HEK293 (cell line): ENCODE measurements around the gene ZNF70.

Experiments
- CTCF ChIA-PET: fragments of 350-600 bp; formaldehyde crosslinking; extraction: SDS; loops from one replicate; lab custom pipeline; 2021; ENCODE audit warnings: antibody characterized with exemption; lab: Yijun Ruan, JAX
- POLR2A ChIA-PET: fragments of 300-600 bp; formaldehyde crosslinking; extraction: SDS; loops from one replicate; lab custom pipeline; 2020; ENCODE audit warnings: antibody characterized with exemption, inconsistent platforms; lab: Yijun Ruan, JAX
- H3K27ac ChIP-seq: fragments of 200-500 bp; sonication (Bioruptor generic); 2 replicates; pipeline ENCODE4 v1.5.1; 2014; ENCODE audit warnings: low read depth, low read length, control low read depth, inconsistent platforms; ENCODE audit errors: extremely low read depth
- H3K36me3 ChIP-seq, 2 experiments: fragments of 200-500 bp in 1 of 2; sonication (Bioruptor generic) in 1 of 2; 1 replicate in 1 of 2; 2 replicates in 1 of 2; pipeline ENCODE4 v1.5.1; 2014 to 2017; ENCODE audit warnings: inconsistent platforms in 2 of 2, low read length in 2 of 2; ENCODE audit not compliant: control insufficient read depth in 2 of 2, insufficient read depth in 1 of 2
- H3K4me1 ChIP-seq: fragments of 200-500 bp; sonication (Bioruptor generic); 2 replicates; pipeline ENCODE4 v1.5.1; 2014; ENCODE audit warnings: mild to moderate bottlenecking, low read length, inconsistent platforms; ENCODE audit not compliant: control insufficient read depth, insufficient read depth
- H3K4me3 ChIP-seq: 2 replicates; pipeline ENCODE4 v1.5.1; 2011; ENCODE audit warnings: low read depth, mild to moderate bottlenecking, control low read depth, low read length, moderate library complexity
- H3K9me3 ChIP-seq: fragments of 200-500 bp; sonication (Bioruptor generic); 2 replicates; pipeline ENCODE4 v1.5.1; 2014; ENCODE audit warnings: low read depth, low read length, inconsistent platforms; ENCODE audit not compliant: control insufficient read depth, insufficient read depth
- FEZF1 ChIP-seq: fragments of 450-650 bp; formaldehyde crosslinking; IDR thresholded peaks from 2 replicates; pipeline ENCODE4 v1.5.1; 2016; ENCODE audit warnings: missing biosample characterization, missing genetic modification characterization
- HOXC10 ChIP-seq: sonication (generic); formaldehyde crosslinking; IDR thresholded peaks from 2 replicates; pipeline ENCODE4 v1.8.1; 2023; ENCODE audit warnings: mild to moderate bottlenecking, missing genetic modification reagents
- REPIN1 ChIP-seq: fragments of 450-650 bp; formaldehyde crosslinking; IDR thresholded peaks from 2 replicates; pipeline ENCODE4 v1.5.1; 2017; ENCODE audit warnings: missing biosample characterization, missing genetic modification characterization, low read depth
- SETDB1 ChIP-seq: IDR thresholded peaks from one replicate; pipeline ENCODE4 v1.6.1; 2017; ENCODE audit warnings: mild to moderate bottlenecking, low read length, moderate library complexity, mixed read lengths; ENCODE audit not compliant: insufficient read length
- ZBTB17 ChIP-seq: fragments of 450-650 bp; formaldehyde crosslinking; IDR thresholded peaks from 2 replicates; pipeline ENCODE4 v1.5.1; 2016; ENCODE audit warnings: missing biosample characterization, missing genetic modification characterization
- ZBTB48 ChIP-seq: fragments of 450-650 bp; formaldehyde crosslinking; IDR thresholded peaks from 2 replicates; pipeline ENCODE4 v1.5.1; 2016; ENCODE audit warnings: missing biosample characterization, missing genetic modification characterization
- ZFHX2 ChIP-seq: fragments of 450-650 bp; formaldehyde crosslinking; conservative IDR thresholded peaks from 2 replicates; pipeline ENCODE4 v1.5.1; 2016; ENCODE audit warnings: missing biosample characterization, missing genetic modification characterization
- ZFP3 ChIP-seq: fragments of 450-650 bp; formaldehyde crosslinking; IDR thresholded peaks from 2 replicates; pipeline ENCODE4 v1.5.1; 2016; ENCODE audit warnings: low read depth, missing biosample characterization, missing genetic modification characterization
- ZFP41 ChIP-seq: fragments of 450-650 bp; formaldehyde crosslinking; IDR thresholded peaks from 2 replicates; pipeline ENCODE4 v1.5.1; 2016; ENCODE audit warnings: missing biosample characterization, missing genetic modification characterization, borderline replicate concordance
- ZFP69B ChIP-seq: fragments of 450-650 bp; formaldehyde crosslinking; IDR thresholded peaks from 2 replicates; pipeline ENCODE4 v1.5.1; 2016; ENCODE audit warnings: missing biosample characterization, missing genetic modification characterization
- ZNF114 ChIP-seq: fragments of 450-650 bp; formaldehyde crosslinking; IDR thresholded peaks from 2 replicates; pipeline ENCODE4 v1.5.0; 2017; ENCODE audit warnings: missing biosample characterization, missing genetic modification characterization
- ZNF157 ChIP-seq: fragments of 450-650 bp; formaldehyde crosslinking; IDR thresholded peaks from 2 replicates; pipeline ENCODE4 v1.5.1; 2016; ENCODE audit warnings: missing biosample characterization, missing genetic modification characterization
- ZNF175 ChIP-seq: fragments of 450-650 bp; formaldehyde crosslinking; IDR thresholded peaks from 2 replicates; pipeline ENCODE4 v1.5.1; 2016; ENCODE audit warnings: missing biosample characterization, missing genetic modification characterization
- ZNF2 ChIP-seq: fragments of 450-650 bp; formaldehyde crosslinking; IDR thresholded peaks from 2 replicates; pipeline ENCODE4 v1.5.1; 2016; ENCODE audit warnings: missing biosample characterization, missing genetic modification characterization
- ZNF223 ChIP-seq: fragments of 450-650 bp; formaldehyde crosslinking; IDR thresholded peaks from 2 replicates; pipeline ENCODE4 v1.5.1; 2016; ENCODE audit warnings: missing biosample characterization, missing genetic modification characterization
- ZNF501 ChIP-seq: fragments of 450-650 bp; formaldehyde crosslinking; IDR thresholded peaks from 2 replicates; pipeline ENCODE4 v1.5.1; 2016; ENCODE audit warnings: missing biosample characterization, missing genetic modification characterization
- ZNF529 ChIP-seq: fragments of 450-650 bp; formaldehyde crosslinking; IDR thresholded peaks from 2 replicates; pipeline ENCODE4 v1.5.1; 2017; ENCODE audit warnings: missing genetic modification characterization, missing biosample characterization; ENCODE audit not compliant: insufficient replicate concordance
- ZNF558 ChIP-seq: fragments of 450-650 bp; formaldehyde crosslinking; IDR thresholded peaks from 2 replicates; pipeline ENCODE4 v1.5.1; 2016; ENCODE audit warnings: missing biosample characterization, missing genetic modification characterization
- TF ChIP-seq, protein P1 (sequence below): fragments of 450-650 bp; formaldehyde crosslinking; IDR thresholded peaks from 2 replicates; pipeline ENCODE4 v1.5.1; 2016; ENCODE audit warnings: missing biosample characterization, missing genetic modification characterization
- TF ChIP-seq, protein P2 (sequence below): fragments of 450-650 bp; IDR thresholded peaks from 2 replicates; pipeline ENCODE4 v1.5.1; 2018; ENCODE audit warnings: missing biosample characterization, mild to moderate bottlenecking, missing genetic modification characterization
- TF ChIP-seq, protein P3 (sequence below): fragments of 450-650 bp; formaldehyde crosslinking; IDR thresholded peaks from 2 replicates; pipeline ENCODE4 v1.5.1; 2016; ENCODE audit warnings: missing biosample characterization, missing genetic modification characterization
- TF ChIP-seq, protein P4 (sequence below): fragments of 450-650 bp; formaldehyde crosslinking; IDR thresholded peaks from 2 replicates; pipeline ENCODE4 v1.5.1; 2016; ENCODE audit warnings: missing biosample characterization, missing genetic modification characterization
- TF ChIP-seq, protein P5 (sequence below): fragments of 450-650 bp; formaldehyde crosslinking; IDR thresholded peaks from 2 replicates; pipeline ENCODE4 v1.5.1; 2017; ENCODE audit warnings: missing biosample characterization, missing genetic modification characterization
- TF ChIP-seq, protein P6 (sequence below): fragments of 450-650 bp; formaldehyde crosslinking; IDR thresholded peaks from 2 replicates; pipeline ENCODE4 v1.5.1; 2016; ENCODE audit warnings: missing biosample characterization, missing genetic modification characterization

ZNF70 gene

DNA sequence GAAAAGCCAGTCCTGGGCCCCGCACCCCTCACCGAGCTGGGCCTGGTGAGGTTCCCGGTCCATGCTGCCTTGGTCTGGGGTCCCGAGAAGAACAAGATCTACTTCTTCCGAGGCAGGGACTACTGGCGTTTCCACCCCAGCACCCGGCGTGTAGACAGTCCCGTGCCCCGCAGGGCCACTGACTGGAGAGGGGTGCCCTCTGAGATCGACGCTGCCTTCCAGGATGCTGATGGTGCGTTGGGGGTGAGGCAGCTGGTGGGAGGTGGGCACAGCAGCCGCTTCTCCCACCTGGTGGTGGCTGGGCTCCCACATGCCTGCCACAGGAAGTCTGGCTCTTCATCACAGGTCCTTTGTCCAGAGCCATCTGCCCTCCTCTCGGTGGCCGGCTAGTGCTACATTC lies 31.3 kb upstream of the ZNF70 start:
- Histone ChIP-seq H3K9me3 (no peaks in the 10 kb centered on the region), H3K27ac (no peak overlapping the region), H3K4me3 (no peak overlapping the region), H3K4me1 (no peaks in the 10 kb centered on the region; the same call in 1 of the 2 replicates), H3K36me3 (no peaks in the 10 kb centered on the region)
- ChIA-PET POLR2A (no interaction called here), CTCF (no interaction called here)
- TF ChIP-seq ZNF529 = no peak
- no peak for TF ChIP-seq ZNF558
- TF ChIP-seq ZNF223 (tag by site-specific recombination) = no peak
- TF ChIP-seq ZNF114 (tag by site-specific recombination) = no peak
- TF ChIP-seq HOXC10 (CRISPR knock-in tag) = no peak
- TF ChIP-seq, protein P1, sequence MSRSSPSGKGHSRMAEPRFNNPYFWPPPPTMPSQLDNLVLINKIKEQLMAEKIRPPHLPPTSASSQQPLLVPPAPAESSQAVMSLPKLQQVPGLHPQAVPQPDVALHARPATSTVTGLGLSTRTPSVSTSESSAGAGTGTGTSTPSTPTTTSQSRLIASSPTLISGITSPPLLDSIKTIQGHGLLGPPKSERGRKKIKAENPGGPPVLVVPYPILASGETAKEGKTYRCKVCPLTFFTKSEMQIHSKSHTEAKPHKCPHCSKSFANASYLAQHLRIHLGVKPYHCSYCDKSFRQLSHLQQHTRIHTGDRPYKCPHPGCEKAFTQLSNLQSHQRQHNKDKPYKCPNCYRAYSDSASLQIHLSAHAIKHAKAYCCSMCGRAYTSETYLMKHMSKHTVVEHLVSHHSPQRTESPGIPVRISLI (tag by site-specific recombination) = no peak
- no peak for TF ChIP-seq ZFP41 (tag by site-specific recombination)
- no peak for TF ChIP-seq ZFP3 (tag by site-specific recombination)
- no peak for TF ChIP-seq ZNF501 (tag by site-specific recombination)
- TF ChIP-seq, protein P2, sequence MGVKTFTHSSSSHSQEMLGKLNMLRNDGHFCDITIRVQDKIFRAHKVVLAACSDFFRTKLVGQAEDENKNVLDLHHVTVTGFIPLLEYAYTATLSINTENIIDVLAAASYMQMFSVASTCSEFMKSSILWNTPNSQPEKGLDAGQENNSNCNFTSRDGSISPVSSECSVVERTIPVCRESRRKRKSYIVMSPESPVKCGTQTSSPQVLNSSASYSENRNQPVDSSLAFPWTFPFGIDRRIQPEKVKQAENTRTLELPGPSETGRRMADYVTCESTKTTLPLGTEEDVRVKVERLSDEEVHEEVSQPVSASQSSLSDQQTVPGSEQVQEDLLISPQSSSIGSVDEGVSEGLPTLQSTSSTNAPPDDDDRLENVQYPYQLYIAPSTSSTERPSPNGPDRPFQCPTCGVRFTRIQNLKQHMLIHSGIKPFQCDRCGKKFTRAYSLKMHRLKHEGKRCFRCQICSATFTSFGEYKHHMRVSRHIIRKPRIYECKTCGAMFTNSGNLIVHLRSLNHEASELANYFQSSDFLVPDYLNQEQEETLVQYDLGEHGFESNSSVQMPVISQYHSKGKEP (tag by site-specific recombination) = no peak
- TF ChIP-seq ZNF2 (tag by site-specific recombination) = no peak
- no peak for TF ChIP-seq ZNF175 (tag by site-specific recombination)
- TF ChIP-seq, protein P3, sequence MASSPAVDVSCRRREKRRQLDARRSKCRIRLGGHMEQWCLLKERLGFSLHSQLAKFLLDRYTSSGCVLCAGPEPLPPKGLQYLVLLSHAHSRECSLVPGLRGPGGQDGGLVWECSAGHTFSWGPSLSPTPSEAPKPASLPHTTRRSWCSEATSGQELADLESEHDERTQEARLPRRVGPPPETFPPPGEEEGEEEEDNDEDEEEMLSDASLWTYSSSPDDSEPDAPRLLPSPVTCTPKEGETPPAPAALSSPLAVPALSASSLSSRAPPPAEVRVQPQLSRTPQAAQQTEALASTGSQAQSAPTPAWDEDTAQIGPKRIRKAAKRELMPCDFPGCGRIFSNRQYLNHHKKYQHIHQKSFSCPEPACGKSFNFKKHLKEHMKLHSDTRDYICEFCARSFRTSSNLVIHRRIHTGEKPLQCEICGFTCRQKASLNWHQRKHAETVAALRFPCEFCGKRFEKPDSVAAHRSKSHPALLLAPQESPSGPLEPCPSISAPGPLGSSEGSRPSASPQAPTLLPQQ (tag by site-specific recombination) = no peak
- TF ChIP-seq ZNF157 (tag by site-specific recombination) = no peak

DNA sequence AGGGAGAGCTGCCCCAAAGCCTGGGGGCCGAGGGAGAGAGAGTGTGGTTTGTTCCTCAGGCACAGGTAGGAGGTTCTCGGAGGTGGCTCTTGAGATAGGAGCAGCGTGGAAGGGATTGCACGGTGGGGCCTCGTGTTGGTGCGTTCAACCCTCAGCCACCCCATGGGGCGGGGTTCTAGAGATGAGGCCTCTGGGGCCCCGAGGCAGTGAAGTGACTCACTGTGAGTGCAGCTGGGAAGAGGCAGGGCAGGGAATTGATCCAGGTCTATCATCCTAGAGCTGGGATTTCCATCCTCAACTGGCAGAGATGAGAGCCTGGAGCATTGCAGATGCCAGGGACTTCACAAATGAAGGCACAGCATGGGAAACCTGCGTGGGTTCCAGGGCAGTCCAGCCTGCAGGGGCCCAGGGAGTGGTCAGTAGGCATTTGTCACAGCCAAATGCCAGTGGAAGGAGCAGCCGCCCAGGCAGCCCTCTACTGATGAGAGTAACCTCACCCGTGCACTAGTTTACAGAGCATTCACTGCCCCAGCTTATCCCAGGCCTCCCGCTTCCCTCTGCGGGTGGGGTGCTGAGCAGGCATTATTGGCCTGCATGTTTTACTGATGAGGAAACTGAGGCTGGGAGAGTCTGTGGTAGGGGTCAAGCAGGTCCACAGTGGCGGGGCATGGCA lies 30.7 kb upstream of the ZNF70 start:
- POLR2A ChIA-PET = interaction anchor here (0.7 kb wide), 1 partner anchor 113 kb away, joined by 3 read pairs; the partner anchor contains the start of gene MIF
- CTCF ChIA-PET = interaction anchor here (1.6 kb wide), 1 partner anchor 8 kb away, joined by 4 read pairs; no protein-coding TSS in a partner anchor
- H3K27ac ChIP-seq = no peak overlapping the region
- H3K36me3 ChIP-seq = no peaks in the 10 kb centered on the region
- H3K4me1 ChIP-seq = no peaks in the 10 kb centered on the region; the same call in 1 of the 2 replicates
- no peaks in the 10 kb centered on the region for H3K9me3 ChIP-seq
- no peak overlapping the region for H3K4me3 ChIP-seq
- TF ChIP-seq SETDB1 (no peak), ZBTB48 (tag by site-specific recombination) (peak; percentile 48; the same call in 1 of the 2 replicates), FEZF1 (tag by site-specific recombination) (0 out of 2 replicates have a peak, but pooled peaks have one; percentile 22), ZFHX2 (tag by site-specific recombination) (0 out of 2 replicates have a peak, but pooled peaks have one; percentile 9), REPIN1 (tag by site-specific recombination) (no peak), ZBTB17 (tag by site-specific recombination) (peak; percentile 58), ZFP69B (tag by site-specific recombination) (0 out of 2 replicates have a peak, but pooled peaks have one; percentile 23)
- TF ChIP-seq, protein P2 (tag by site-specific recombination) = no peak
- TF ChIP-seq, protein P4, sequence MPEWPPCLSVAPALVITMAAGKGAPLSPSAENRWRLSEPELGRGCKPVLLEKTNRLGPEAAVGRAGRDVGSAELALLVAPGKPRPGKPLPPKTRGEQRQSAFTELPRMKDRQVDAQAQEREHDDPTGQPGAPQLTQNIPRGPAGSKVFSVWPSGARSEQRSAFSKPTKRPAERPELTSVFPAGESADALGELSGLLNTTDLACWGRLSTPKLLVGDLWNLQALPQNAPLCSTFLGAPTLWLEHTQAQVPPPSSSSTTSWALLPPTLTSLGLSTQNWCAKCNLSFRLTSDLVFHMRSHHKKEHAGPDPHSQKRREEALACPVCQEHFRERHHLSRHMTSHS (tag by site-specific recombination) = no peak
- TF ChIP-seq, protein P5, sequence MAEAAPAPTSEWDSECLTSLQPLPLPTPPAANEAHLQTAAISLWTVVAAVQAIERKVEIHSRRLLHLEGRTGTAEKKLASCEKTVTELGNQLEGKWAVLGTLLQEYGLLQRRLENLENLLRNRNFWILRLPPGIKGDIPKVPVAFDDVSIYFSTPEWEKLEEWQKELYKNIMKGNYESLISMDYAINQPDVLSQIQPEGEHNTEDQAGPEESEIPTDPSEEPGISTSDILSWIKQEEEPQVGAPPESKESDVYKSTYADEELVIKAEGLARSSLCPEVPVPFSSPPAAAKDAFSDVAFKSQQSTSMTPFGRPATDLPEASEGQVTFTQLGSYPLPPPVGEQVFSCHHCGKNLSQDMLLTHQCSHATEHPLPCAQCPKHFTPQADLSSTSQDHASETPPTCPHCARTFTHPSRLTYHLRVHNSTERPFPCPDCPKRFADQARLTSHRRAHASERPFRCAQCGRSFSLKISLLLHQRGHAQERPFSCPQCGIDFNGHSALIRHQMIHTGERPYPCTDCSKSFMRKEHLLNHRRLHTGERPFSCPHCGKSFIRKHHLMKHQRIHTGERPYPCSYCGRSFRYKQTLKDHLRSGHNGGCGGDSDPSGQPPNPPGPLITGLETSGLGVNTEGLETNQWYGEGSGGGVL (tag by site-specific recombination) = peak; percentile 71
- TF ChIP-seq, protein P6, sequence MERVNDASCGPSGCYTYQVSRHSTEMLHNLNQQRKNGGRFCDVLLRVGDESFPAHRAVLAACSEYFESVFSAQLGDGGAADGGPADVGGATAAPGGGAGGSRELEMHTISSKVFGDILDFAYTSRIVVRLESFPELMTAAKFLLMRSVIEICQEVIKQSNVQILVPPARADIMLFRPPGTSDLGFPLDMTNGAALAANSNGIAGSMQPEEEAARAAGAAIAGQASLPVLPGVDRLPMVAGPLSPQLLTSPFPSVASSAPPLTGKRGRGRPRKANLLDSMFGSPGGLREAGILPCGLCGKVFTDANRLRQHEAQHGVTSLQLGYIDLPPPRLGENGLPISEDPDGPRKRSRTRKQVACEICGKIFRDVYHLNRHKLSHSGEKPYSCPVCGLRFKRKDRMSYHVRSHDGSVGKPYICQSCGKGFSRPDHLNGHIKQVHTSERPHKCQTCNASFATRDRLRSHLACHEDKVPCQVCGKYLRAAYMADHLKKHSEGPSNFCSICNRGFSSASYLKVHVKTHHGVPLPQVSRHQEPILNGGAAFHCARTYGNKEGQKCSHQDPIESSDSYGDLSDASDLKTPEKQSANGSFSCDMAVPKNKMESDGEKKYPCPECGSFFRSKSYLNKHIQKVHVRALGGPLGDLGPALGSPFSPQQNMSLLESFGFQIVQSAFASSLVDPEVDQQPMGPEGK (tag by site-specific recombination) = 0 out of 2 replicates have a peak, but pooled peaks have one; percentile 7
